HG03439 (cell line): ENCODE results near the gene PDXK.

Experiments
- ATAC-seq: cut with Tn5 transposase; IDR thresholded peaks from one replicate; pipeline ENCODE4 v1.9.1; 2021; ENCODE audit warnings: mild to moderate bottlenecking, moderate library complexity; ENCODE audit not compliant: unreplicated experiment

The PDXK gene

DNA sequence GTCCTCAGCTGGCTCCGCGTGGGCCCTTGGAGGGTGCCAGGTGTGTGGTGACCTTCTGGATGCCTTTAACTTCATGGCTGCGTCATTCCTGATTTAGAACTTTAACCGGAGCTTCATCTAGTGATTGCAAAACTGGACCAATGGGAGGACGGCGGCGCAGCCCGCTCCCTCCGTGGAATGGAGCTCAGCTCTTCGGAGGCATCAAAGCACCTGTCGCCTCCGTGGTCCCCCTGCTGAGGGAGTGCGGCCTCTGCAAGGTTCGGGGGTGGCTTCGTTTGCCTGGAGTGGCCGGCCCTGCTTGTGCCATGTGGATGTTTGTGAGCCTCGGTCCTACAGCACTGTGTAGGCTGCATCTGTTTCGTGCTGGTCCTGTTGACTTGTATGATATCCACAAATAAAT lies 43.0 kb downstream of the PDXK start:
- no peak for ATAC-seq

DNA sequence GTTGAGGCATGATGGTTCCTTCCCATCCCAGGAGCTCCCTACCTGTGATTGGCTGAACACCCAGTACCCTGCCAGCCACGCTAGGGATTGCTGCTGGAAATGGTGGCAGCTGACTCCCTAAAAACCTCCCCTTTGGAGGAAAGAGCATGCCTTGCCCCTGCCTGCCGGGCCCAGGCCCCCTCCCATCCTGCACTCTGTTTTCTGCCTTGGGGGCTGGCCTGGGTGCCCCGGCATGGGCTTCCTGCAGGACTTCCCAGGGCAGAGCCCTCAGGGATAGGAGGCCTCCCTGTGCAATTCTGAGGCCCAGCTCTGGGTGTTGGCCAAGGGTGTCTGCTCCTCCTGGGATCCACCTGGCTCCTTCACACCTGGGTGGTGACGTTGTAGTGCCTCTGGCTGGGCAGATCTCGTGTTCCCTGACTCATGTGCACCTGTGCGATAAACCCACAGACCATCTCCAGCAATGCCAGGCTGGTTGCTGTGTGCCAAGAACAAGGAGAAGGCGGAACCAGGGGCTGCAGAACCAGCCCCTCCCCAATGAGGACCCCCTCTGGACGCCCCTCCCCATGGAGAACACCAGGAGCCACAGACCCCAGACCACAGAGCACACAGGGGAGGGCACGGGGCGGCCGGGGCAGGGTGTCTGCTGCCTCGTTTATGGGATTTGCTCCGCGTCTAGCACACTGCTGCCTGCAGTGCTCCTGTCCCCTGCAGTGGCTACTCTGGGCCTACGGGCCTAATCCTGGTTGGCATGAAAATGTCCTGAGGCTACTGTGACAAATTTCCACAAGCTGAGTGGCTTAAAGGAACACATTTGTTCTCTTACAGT lies 43.6 kb downstream of the PDXK start:
- ATAC-seq = no peak

DNA sequence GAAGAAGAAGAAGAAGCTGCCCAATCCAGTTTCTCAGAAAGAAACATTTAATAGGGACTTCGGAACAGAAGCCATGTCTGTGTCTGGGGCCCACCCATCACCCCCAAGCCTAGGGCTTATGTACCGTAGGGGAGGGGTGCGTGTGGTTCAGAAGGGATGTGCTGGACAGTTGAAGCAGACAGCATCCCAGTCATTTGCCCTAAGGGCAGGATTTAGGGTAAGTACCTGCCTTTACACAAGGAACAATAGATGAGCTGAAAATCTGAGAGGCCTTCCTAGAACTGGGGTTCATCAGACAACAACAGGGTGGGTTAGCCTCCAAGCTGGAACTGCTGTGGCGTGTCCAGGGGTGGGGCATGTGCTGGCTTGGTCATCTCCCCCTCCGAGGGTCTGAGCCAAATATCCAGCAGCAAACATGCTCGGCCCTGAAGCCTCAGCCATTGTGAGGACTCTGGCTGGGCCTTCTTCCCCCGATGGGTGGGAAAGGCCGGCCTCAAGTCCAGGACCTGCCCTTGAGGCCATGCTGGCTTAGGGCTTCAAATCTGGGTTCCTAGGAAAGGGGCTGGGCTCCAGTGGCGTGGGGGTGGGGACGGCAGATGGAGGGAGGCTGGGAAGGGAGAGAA lies 45.1 kb downstream of the PDXK start:
- ATAC-seq = no peak

DNA sequence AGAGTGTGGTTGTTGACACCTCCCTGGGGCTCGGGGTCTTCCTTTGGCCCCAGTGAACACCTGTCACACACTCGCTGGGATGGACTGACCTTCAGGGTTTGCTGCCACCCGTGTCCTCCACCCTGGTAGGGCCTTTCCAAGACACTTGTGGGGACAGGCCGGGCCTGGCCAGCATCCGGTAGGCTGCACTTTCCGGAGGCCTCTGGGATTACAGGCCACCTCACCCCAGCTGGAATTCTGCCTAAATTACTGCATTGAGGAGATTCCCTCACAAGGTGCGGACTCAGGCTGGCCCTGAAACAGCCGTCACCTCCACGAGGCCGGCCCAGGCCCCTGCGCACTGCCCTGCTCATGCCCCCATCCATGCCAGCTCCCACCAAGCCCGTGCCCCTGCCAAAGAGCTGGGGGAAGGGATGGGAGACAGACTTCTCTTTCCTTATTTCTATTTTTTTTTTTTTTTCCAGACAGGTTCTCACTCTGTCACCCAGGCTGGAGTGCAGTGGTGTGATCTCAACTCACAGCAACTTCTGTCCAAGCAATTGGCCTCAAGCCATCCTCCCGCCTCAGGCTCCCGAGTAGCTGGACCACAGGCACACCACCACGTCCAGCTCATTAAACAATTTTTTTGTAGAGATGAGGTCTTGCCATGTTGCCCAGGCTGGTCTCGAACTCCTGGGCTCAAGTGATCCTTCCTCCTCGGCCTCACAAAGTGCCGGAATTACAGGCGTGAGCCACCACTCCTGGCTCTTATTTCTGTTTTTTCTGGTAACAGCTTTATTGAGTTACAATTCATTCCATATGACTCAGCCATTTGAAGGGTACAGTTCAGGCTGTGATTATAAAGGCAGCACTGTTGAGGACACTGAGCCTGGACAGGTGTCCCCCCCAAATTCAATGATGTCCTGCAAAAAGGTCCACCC lies 45.9 kb downstream of the PDXK start:
- no peak for ATAC-seq

DNA sequence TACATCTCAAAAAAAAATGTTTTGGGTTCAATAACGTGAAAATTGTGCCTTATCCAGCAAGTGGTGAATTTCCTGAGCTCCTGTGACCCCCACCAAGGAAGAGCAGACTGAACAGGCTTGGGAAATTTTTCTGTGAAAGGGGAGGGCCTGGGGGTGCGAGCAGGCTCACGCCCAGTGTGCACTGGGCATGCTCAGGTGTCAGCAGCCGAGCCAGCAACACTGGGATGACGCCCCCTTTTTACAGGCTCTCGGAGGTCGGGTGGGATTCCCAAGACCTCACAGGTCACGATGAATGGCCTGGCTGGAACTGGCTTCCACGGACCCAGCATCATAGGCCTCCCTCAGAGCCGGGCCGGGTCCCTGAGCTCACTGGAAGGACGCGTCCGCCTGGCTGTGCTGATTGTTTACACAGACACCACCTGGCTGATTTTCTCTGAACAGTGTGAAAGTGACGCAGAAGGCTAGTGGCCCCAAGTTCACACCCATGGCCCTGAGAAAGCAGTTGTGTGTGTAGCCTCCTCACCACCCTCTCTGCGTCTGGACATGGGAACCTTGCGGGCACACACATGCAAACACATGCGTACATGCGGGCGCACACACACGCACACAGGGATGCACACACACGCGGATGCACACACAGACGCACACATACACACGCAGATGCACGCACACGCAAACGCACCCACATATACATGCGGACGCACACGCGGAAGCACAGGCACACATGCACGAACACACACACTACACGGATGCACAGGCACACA lies 48.0 kb downstream of the PDXK start:
- ATAC-seq = no peak

DNA sequence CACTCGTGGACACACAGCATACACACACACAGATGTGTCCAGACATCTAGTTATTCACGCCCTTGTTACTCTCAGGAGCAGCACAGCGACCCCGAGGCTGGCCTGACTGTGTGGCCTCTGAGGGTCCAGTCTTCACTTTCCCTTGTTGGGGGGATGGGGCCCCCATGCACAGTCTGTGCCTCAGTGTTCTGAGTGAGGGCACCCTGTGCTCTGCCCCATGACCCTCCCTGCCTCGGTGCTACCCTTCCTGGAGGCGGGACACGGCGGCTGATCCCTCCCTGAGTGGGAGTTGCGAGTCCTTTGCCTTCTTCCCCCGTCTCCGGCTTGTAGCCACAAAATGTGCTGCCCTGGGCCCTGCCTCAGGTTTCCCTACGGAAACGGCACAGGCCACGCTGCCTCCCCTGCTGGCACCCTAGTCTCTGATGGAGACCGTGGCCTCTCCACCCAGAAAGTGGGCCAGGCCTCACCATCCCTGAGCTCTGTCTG lies 48.6 kb downstream of the PDXK start:
- ATAC-seq = no peak

DNA sequence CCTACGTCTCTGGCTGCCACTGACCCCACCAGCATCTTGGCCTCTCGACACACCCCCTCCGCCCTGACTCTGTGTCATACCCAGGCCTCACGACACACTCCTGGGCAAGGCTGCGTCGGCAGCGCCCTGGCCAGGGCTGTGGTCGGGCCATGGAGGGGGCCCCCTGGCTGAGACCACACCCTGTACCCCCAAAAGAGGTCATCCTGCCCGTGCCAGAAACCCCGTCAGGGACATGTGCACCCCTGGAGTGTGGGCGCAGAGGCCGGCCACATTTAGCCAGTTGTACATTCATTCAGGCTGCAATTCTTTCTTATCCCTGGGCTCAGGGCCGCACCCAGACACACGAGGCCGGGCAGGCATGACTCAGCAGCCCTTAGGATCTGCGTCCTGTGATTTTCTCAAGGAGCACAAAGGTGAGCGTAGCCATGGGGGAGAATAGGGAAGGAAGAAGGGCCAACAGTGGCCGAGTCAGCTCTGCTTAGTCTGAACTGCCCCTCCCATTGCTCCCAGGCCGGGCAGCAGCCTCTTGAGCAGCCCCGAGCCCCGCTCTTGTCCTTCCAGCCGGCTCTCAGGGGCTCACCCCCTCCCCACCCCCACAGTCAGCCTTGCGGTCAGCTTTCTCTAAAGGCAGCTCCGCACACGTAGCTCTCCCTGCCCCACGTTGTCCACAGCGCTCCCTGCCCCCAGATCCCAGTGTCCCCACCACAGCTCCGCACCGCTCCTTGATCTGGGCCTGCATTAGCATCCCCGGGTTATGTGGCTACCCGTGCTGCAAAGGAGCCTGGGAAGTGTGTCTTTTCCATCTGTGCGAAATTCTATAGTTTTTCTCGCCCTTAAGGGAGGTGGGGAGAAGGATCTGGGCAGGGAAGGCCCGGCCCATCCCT lies 49.3 kb downstream of the PDXK start:
- no peak for ATAC-seq

DNA sequence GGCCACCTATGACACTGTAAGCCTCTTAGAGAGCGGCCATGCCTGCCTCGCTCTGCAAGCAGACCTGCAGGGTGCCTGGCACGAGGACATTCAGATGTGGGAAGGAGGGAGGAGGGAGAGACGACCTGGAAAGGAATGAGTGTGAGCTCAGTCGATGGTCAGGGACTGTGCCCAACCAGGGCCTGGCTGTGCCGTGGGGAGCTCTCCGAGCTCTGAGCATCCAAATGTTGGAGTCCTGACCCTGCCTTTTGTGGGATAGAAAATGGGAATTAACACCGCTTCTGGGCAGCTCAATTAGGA lies 49.9 kb downstream of the PDXK start:
- ATAC-seq = no peak

- no peak for ATAC-seq
Observed at GRCh38 chr21:43769325-43769958, 50.5 kb downstream of the PDXK start.

DNA sequence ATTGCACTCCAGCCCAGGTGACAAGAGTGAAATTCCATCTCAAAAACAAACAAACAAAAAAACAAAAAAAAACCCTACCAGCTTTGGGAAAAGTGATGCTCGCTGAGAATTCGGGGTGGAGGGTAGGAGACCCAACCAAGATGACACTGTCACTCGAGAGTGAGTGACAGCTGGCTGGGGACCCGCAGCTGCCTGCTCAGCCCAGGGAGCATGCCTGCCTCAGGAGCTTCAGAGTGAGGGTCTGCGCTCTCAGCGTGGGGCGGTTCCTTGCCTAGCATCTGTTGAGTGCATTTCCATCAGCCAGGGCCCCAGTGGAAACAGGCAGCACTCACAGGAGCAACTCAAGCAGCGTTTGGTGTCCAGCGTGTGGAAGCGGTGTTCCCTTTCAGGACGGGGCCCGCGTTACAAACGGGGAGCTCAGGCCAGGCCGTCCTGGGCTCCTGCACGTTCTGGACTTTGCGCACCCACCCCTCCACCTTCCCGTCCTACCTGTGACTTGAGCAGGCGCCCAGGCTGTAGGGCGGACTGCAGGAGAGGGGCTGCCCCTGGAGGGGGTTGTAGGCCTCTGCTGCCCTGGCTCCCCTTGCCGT lies 51.2 kb downstream of the PDXK start:
- ATAC-seq = no peak

GRCh38 chr21:43771199-43771675 lies 52.3 kb downstream of the PDXK start:
- no peak for ATAC-seq

GRCh38 chr21:43771698-43772424 lies 52.9 kb downstream of the PDXK start:
- no peak for ATAC-seq

DNA sequence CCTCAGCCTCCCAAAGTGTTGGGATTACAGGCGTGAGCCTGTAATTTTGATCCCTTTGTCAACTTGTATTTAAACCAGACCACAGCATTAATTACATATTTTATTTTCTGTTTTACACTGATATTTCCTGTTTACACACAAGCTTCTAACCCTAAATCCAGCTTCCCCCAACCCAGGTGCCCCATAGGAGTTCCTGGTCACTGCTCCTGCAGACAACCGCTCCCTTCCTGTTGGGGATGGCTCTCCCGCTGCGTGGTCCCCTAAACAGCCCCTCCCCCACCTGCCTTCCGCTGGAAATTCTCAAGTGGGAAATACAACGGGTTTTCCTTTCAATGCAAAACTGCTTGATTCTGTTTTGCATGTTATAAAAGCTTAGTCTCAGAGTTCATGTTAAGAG lies 53.5 kb downstream of the PDXK start:
- ATAC-seq = no peak

DNA sequence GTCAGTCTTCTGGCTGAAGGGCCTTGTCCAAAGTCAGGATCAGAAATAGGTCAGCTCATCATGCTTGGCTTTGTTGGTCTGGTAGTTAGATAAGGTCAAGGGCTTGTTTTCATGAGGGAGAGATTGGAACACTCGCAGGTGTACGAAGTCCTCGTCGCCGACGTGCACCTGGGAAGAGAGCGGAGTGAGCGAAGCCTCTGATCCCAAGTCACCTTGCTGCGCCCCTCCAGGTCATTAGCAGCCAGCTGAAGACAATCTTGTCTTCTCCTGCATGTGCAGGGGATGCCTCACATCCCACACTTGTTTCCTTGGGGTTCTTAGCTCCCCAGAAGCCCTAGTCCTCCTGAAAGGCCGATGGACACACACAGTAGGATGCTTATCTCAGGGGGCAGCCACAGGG lies 55.2 kb downstream of the PDXK start:
- ATAC-seq = no peak

GRCh38 chr21:43775190-43775589 lies 56.3 kb downstream of the PDXK start:
- ATAC-seq = no peak

DNA sequence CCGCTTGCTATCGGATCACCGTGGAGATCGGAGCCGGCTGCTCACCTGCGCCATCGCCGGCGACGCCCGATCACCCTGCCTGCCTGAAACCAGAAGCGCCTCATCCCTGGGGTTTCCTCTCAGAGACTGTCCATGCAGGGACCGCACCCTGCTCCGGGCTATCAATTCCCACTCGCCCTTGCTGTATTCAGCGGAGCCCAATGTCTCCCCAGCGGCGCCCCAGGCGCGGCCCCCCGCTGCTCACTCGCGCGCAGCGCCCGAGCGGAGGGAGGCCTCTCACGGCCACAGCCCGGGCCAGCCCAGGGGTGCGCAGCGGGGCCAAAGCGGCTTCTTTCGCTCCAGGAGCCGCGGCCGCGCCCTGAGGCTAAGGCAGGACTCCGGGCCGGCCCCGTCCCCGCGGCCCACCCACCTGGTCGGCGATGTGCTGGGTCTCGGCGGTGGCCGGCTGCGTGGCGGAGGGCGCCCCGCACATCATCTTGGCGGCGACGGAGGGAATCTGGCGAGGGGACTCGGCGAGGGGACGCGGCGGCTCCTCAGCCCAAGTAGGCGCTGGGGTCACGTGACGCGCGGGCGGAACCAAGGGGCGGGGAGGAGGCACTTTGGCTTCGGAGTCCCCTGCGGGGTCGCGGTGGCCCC lies 57.0 kb downstream of the PDXK start, which contains the start of gene CSTB:
Gene CSTB (minus strand): TSS at position 514 of the 636 bp plus-strand sequence. CDS start 39 bp downstream, at position 475.
- ATAC-seq = peak; percentile 72

GRCh38 chr21:43777953-43778352 lies 59.0 kb downstream of the PDXK start:
- ATAC-seq = no peak
